ENCODE results near the gene DCTN3.

- TF ChIP-seq, protein P1, sequence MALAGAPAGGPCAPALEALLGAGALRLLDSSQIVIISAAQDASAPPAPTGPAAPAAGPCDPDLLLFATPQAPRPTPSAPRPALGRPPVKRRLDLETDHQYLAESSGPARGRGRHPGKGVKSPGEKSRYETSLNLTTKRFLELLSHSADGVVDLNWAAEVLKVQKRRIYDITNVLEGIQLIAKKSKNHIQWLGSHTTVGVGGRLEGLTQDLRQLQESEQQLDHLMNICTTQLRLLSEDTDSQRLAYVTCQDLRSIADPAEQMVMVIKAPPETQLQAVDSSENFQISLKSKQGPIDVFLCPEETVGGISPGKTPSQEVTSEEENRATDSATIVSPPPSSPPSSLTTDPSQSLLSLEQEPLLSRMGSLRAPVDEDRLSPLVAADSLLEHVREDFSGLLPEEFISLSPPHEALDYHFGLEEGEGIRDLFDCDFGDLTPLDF (CRISPR knock-in tag; IDR thresholded peaks at IDR 0.05): no peak
- TF ChIP-seq MAX (CRISPR knock-in tag; IDR thresholded peaks at IDR 0.05): no peak
- TF ChIP-seq ELF4 (CRISPR knock-in tag; IDR thresholded peaks at IDR 0.05; ENCODE audit: low read depth): no peak
- no peak for TF ChIP-seq CREB1 (CRISPR knock-in tag; IDR thresholded peaks at IDR 0.05)
- TF ChIP-seq NR2C2 (CRISPR knock-in tag; IDR thresholded peaks at IDR 0.05): no peak; the same call in 1 of the 2 replicates
- TF ChIP-seq STAT6 (CRISPR knock-in tag; conservative IDR thresholded peaks at IDR 0.05; ENCODE audit: low read depth): no peak
- TF ChIP-seq, protein P2, sequence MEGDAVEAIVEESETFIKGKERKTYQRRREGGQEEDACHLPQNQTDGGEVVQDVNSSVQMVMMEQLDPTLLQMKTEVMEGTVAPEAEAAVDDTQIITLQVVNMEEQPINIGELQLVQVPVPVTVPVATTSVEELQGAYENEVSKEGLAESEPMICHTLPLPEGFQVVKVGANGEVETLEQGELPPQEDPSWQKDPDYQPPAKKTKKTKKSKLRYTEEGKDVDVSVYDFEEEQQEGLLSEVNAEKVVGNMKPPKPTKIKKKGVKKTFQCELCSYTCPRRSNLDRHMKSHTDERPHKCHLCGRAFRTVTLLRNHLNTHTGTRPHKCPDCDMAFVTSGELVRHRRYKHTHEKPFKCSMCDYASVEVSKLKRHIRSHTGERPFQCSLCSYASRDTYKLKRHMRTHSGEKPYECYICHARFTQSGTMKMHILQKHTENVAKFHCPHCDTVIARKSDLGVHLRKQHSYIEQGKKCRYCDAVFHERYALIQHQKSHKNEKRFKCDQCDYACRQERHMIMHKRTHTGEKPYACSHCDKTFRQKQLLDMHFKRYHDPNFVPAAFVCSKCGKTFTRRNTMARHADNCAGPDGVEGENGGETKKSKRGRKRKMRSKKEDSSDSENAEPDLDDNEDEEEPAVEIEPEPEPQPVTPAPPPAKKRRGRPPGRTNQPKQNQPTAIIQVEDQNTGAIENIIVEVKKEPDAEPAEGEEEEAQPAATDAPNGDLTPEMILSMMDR (IDR thresholded peaks at IDR 0.05): no peak
- TF ChIP-seq FOXJ3 (CRISPR knock-in tag; IDR thresholded peaks at IDR 0.05; ENCODE audit: borderline replicate concordance): no peak
- TF ChIP-seq, protein P3, sequence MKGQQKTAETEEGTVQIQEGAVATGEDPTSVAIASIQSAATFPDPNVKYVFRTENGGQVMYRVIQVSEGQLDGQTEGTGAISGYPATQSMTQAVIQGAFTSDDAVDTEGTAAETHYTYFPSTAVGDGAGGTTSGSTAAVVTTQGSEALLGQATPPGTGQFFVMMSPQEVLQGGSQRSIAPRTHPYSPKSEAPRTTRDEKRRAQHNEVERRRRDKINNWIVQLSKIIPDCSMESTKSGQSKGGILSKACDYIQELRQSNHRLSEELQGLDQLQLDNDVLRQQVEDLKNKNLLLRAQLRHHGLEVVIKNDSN (CRISPR knock-in tag; IDR thresholded peaks at IDR 0.05): no peak
- no peak for TF ChIP-seq ESRRA (CRISPR knock-in tag; IDR thresholded peaks at IDR 0.05; ENCODE audit: borderline replicate concordance)
- no peak for TF ChIP-seq ATF3 (CRISPR knock-in tag; conservative IDR thresholded peaks at IDR 0.05)
Measured at GRCh38 chr9:34636791-34637355, 16.6 kb upstream of the DCTN3 start.
